Measurements from ENCODE around the gene NKAIN4.

GRCh38 chr20:63275825-63276224 lies 21.6 kb upstream of the NKAIN4 start:
- TF ChIP-seq EZH2 (IDR thresholded peaks at IDR 0.05; ENCODE audit: low read depth) = no peak
- no peak for TF ChIP-seq CTCF (conservative IDR thresholded peaks at IDR 0.05)

Measured in PC-9 (cell line).